Stimulated activated CD4-positive, alpha-beta T cell treated with anti-CD3 and anti-CD28 coated beads, Interleukin-4, amount 100 ng/mL, for 4 hours (primary cell): ENCODE data around the gene SLC25A12.
"Not testable (repeated sequence)": the region's sequence is repeated elsewhere in the genome, so short reads cannot be mapped to it uniquely, and the experiment has no call there.

Experiments used
- DNase-seq, 2 experiments: peaks; one replicate each; pipeline ENCODE4 v3.0.0-alpha.2; 2020

The SLC25A12 gene

DNA sequence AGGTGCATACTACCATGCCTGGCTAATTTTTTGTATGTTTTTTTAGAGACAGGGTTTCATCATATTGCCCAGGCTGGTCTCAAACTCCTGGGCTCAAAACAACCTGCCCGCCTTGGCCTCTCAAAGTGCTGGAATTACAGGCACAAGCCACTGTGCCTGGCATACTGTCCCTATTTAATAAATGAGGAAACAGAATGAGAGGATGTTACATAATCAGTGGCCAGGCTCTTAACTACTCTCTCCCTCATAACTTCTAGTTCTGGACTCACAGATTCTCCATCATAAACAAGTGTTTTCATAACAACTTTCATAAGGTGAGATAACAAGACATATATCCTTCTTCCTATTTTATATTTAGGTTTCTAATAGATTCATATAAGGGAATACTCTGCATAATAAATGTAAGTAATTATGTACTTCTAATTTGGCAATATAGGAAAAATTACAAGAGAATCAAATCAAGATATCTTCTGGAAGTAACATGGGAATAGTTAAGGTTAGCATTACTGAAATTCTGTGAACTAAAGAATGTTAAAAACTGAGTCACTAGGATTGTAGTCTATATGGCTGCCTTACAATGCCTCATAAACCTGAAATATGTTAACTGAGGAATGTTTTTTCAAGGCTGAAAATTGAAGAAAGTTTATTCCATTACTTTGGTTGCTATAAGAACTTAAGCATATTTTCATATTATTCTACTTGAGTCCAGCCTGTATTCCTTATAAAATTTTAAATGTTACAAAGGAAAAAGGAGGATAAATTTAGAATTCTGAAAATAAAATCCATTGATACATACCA, 71.3 kb downstream of the SLC25A12 start:
- no peak for DNase-seq

DNA sequence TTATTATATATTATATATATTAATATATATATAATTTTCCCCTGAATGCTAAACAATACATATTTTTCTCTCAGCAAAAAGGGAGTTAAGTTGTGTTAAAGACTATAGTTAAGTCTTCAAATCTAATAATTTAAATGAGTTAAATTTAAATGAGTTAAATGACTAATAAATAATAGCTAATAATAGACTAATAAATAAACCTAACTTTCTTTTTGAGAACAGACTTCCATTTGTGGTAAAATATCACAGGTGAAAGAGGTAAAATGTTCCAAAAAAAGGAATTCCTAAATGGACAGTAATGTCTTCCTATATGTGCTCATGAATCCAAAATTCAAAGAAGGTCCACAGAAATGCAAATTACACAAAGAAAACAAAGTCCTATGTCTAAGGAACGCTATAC, 74.6 kb downstream of the SLC25A12 start:
- no peak for DNase-seq

DNA sequence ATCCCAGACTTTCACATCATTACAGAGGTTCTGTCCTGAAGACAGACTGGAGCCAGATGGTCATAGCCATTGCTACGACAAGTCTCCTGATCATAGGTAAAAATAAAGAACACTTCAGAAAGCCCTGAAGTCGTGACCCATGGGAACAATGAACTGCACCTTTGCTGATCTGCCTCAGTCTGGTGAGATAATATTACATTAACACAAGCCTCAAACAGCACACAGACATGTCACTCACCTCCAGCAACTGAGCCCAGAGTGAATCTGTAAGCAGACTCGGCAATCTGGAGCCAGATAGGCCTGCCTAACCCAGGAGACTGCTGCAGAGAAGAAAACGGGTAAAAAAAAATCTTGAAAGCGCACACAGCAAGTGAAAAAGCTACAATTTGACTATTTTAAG, 79.2 kb downstream of the SLC25A12 start:
- DNase-seq = no peak

GRCh38 chr2:171814174-171814573, 79.9 kb downstream of the SLC25A12 start:
- no peak for DNase-seq

GRCh38 chr2:171813729-171814128, 80.3 kb downstream of the SLC25A12 start:
- no peak for DNase-seq

DNA sequence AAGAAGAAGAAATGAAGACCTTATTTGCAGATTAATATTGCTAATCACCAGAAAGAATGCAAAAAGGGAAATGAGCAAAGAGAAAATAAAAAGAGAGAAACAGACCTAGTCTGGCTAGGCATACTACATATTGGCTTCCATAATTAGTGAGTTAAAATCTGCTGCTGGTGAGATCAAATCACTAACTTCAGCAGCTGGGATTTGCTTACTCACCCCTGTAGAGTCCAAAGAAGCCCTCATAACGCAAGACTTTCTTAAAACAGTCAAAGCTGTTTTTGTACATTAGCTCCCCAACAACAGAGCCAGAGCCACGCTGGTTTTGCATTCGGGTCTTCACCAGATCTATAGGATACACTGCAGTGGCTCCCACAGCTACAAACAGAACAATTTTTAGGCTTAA, 80.9 kb downstream of the SLC25A12 start:
- DNase-seq = no peak

GRCh38 chr2:171811245-171811628, 82.8 kb downstream of the SLC25A12 start:
- no peak for DNase-seq

DNA sequence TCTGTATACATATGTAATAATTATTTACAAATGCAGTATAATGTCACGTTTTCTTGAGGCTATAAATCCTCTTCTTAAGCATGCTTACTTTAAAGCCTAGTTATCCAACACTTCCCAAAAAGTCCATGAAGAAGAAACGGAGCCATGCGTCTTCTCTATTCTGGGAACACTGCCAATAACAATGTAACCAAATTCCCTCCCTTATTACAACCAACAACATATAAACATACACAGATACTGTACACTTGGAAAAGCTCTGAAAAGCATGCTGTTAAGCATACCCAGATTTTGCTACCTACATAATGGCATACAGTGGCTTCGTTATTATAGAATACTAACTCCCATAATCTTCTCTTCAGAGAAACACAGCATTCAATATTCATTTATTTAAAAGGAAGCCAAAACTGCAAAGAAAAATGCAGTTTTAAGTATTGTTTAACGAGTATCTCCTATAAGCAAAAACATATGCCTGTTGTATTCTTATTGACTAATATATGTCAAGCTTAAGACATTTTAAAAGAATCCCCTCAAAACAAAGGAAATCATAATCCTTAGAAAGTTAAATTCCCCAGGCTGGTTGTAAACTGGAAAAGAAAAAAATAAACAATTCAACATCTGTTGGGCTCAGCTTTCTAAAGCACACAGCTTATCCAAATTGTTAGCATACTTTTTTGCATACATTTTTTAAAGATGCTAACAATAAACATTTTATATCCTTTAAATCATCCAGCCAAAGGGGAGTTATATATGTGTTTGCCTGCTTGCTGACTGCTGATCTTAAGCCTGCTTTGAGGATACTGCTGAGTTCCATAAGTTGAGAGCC, 83.4 kb downstream of the SLC25A12 start:
- DNase-seq = no peak

DNA sequence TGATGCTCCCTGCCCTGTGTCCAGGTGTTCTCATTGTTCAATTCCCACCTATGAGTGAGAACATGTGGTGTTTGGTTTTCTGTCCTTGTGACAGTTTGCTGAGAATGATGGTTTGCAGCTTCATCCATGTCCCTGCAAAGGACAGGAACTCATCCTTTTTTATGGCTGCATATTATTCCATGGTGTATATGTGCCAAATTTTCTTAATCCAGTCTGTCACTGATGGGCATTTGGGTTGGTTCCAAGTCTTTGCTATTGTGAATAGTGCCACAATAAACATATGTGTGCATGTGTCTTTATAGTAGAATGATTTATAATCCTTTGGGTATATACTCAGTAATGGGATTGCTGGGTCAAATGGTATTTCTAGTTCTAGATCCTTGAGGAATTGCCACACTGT, 85.2 kb downstream of the SLC25A12 start:
- DNase-seq = not testable (repeated sequence)

DNA sequence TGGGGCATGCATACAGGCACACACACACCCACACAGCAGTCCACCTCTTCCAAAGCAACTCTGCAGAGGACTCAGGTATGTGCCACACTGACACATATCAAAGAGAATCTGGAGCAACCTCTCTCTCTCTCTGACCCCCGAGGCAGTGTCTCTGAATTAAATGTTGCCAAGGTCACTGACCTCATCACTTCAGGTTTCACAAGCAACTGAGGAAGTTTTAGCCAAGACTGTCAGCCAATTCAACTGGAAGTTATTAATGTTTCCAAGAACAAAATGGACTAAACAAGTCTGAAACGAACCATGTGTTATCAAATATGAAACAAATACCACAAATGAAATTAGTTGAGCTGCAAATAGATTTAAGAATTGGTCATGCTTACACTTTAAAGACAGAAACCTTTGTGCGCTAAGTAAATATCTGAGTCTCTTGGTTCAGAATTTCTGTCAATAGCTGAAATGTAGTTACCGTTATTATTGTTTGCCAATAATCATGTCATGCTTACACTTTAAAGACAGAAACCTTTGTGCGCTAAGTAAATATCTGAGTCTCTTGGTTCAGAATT, 86.1 kb downstream of the SLC25A12 start:
- no peak for DNase-seq

- DNase-seq = no peak
Measured at GRCh38 chr2:171807119-171807518, 86.9 kb downstream of the SLC25A12 start.

DNA sequence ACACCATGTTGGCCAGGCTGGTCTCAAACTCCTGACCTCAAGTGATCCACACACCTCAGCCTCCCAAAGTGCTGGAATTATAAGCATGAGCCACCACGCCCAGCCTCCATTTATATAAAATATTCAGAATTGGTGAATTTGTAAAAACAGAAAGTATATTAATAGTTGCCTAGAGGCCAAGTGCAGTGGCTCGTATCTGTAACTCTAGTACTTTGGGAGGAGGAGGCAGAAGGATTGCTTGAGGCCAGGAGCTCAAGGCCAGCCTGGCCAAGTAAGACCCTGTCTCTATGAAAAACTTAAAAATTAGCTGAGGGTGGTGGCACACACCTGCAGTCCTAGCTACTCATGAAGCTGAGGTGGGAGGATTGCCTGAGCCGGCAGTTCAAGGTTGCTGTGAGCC, 89.6 kb downstream of the SLC25A12 start:
- DNase-seq = no peak

- no peak for DNase-seq
Measured at GRCh38 chr2:171803757-171804156, 90.3 kb downstream of the SLC25A12 start.

DNA sequence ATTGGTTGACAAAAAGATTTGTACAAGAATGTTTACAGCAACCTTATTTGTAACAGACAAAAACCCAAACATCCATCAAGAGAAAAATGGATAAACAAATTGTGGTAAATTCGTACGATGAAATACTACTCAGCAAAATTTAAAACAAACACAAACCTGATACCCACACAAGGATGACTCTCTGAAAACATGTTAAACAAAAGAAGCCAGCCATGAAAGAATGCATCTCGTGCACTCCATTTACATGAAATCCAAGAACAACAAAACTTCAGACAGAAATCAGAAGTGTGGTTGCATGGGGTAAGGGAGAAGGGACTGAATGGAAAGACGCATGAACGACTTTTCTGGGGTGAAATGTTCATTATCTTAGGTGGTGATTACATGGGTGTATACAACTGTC, 93.4 kb downstream of the SLC25A12 start:
- DNase-seq = no peak

DNA sequence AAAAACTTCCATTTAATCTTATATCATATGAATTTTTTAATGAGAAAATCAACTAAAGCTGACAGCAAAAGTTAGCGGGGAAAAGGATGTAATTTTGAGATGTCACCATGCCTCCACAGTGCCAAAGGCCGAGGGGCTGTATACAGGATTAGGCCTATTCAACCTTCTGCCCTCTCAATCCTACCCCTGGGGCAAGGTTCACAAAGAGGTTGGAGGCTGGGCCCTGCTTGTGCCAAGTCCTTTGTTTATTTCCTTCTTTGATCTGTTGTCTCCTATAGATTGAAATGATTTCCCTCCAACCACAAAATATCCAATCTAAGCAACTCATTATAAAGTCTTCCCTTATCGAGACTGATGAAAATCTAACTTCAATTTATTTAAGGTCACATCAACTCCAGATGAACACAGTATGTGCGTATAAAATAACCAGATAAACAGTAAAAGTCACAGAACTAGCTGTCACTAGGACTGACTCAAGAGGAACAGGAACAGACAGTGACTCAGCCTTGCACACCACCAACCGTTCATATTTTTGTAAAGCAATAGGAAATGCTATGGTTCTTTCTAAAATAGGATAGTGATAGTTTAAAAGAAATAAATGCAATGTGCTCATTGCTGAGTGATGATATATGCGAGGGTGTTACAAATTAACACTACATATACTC, 95.8 kb downstream of the SLC25A12 start:
- DNase-seq = no peak

- no peak for DNase-seq
Measured at GRCh38 chr2:171794918-171795317, 99.1 kb downstream of the SLC25A12 start.

GRCh38 chr2:171793691-171794678, 100.1 kb downstream of the SLC25A12 start:
- no peak for DNase-seq

- no peak for DNase-seq
Measured at GRCh38 chr2:171792886-171793580, 101.0 kb downstream of the SLC25A12 start.

DNA sequence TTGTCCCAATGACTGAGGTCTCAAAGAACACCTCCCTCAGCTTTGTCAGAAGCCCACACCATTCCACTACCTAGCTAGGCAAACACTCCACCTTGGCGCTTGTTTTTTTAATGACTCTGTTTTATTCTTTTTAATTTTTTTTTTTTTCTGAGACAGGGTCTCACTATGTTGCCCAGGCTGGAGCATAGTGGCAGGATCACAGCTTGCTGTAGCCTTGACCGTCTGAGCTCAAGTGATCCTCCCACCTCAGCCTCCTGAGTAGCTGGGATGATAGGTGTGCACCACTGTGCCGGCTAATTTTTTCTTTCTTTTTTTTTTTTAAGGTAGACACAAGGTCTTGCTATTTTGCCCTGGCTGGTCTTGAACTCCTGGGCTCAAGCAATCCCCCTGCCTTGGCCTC, 101.9 kb downstream of the SLC25A12 start:
- no peak for DNase-seq

GRCh38 chr2:171791361-171791760, 102.7 kb downstream of the SLC25A12 start:
- DNase-seq = no peak

DNA sequence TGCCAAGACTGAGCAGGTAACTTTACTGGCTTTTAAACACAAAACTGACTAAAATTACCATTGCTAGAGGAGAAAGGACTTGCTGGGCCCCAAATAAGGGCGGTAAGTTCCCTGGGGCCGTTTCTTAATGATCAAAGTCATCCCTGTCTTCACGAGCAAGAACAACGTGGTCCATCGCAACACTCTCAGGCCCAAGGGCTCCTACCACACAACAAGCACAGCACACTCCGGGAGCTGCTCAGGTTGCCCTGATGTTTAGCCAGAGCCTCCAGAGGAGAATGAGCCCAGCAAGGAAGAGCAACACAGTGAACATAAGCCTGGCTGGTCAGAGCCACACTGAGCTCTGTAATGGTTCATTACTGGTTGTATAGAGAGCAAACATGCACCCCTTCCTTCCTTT, 104.1 kb downstream of the SLC25A12 start:
- no peak for DNase-seq
